SH-SY5Y (cell line): ENCODE results near the gene COPS8.

Experiments
- GATA2 ChIP-seq: IDR thresholded peaks from 2 replicates; pipeline ENCODE4 v1.6.1; 2011; ENCODE audit warnings: mild to moderate bottlenecking, low read depth, low read length
- GATA3 ChIP-seq: IDR thresholded peaks from 2 replicates; pipeline ENCODE4 v1.6.1; 2011; ENCODE audit warnings: low read depth, mild to moderate bottlenecking, low read length, moderate library complexity

- no peak for TF ChIP-seq GATA2
- no peak for TF ChIP-seq GATA3
Measured at GRCh38 chr2:237056287-237056875, 29.3 kb upstream of the COPS8 start.
